KOPT-K1 (cell line): Measurements from ENCODE around the gene NPHP4.

Source experiments
- H3K27ac ChIP-seq: fragments of 200-600 bp; sonication (generic); 2 replicates; pipeline ENCODE4 v1.5.1; 2016; ENCODE audit warnings: antibody characterized with exemption, mild to moderate bottlenecking, low read depth, low read length; ENCODE audit not compliant: poor library complexity, severe bottlenecking
- H3K36me3 ChIP-seq: fragments of 200-600 bp; sonication (generic); 2 replicates; pipeline ENCODE4 v1.5.1; 2017; ENCODE audit warnings: antibody characterized with exemption, mild to moderate bottlenecking, low read length, moderate library complexity; ENCODE audit not compliant: insufficient read depth
- H3K9me3 ChIP-seq: fragments of 200-600 bp; sonication (generic); 2 replicates; pipeline ENCODE4 v1.5.1; 2017; ENCODE audit warnings: antibody characterized with exemption, low read length, mild to moderate bottlenecking; ENCODE audit not compliant: insufficient read depth, poor library complexity, severe bottlenecking

The NPHP4 gene

DNA sequence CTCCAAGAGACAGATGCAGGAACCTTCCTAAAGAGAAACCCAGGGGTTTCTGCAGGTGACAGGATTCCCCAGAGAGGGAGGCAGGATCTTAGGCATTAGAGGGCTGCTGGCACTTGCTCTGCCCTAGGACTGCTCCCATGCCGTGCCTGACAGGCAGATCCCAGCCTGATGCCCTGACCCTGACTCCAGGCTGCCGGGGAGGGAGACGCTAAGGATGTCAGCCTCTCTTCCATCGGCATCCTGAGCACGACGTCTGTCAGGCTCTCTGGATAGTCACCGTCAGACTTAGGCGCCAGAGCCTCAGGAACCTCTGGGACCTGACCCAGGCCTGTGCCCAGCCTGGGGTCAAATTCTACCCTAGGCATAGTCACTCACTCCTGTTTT is 157.1 kb downstream of the NPHP4 start:
- Histone ChIP-seq H3K9me3 (no peaks in the 10 kb centered on the region), H3K36me3 (no peaks in the 10 kb centered on the region), H3K27ac (no peak overlapping the region)

DNA sequence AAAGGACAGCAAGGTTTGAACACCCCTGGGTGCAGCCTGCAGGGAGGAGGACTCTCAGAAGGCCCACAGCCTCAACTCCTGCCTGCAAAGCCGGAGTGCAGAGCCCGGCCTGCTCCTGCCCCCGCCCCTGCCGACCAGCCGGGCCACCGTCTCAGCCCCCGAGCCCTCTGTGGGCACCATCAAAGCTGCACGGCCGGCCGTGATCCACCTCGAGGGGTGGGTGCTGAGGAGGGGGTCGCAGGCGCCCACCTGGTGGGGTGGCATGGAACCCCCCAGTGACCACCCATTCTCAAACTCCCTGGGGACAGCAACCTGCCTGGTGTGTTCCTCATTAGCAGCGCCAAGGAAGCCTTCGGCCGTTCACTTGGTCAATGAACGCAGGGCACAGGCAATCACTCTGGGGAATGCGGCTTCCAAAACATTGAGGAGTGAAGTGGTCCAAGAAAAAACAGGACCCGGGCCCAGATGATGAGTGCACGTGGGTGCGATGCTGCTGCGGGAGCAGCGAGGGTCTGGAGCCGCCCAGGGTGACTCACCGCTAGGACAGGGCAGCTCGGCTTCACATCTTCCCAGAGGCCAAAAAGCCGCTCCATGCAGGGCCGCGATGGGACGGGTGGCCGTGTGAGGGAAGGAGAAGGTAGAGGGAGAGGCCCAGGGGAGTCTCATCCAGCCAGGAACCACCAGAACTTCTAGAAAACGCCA is 157.6 kb downstream of the NPHP4 start:
- Histone ChIP-seq H3K36me3 (no peaks in the 10 kb centered on the region), H3K27ac (no peak overlapping the region), H3K9me3 (no peaks in the 10 kb centered on the region)

DNA sequence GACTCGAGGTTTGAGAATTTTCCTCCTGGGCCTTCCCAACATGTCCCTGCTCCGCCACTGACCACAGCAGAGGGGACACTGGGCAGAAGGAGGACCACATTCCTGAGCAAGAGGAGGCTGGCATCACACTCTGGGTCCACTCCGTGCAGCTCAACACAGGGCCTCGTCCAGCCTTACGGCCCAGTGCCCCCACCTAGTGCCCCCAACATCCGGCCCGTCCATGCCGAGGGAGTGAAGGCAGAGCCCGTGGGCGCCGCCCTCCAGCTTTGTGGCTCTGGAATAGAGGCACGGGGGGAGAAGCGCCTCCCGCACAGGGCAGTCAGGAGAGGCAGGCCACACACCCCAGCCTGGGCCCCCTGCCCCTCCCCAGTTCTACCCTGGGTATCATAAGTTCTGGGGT is 158.3 kb downstream of the NPHP4 start:
- H3K27ac ChIP-seq: no peak overlapping the region

DNA sequence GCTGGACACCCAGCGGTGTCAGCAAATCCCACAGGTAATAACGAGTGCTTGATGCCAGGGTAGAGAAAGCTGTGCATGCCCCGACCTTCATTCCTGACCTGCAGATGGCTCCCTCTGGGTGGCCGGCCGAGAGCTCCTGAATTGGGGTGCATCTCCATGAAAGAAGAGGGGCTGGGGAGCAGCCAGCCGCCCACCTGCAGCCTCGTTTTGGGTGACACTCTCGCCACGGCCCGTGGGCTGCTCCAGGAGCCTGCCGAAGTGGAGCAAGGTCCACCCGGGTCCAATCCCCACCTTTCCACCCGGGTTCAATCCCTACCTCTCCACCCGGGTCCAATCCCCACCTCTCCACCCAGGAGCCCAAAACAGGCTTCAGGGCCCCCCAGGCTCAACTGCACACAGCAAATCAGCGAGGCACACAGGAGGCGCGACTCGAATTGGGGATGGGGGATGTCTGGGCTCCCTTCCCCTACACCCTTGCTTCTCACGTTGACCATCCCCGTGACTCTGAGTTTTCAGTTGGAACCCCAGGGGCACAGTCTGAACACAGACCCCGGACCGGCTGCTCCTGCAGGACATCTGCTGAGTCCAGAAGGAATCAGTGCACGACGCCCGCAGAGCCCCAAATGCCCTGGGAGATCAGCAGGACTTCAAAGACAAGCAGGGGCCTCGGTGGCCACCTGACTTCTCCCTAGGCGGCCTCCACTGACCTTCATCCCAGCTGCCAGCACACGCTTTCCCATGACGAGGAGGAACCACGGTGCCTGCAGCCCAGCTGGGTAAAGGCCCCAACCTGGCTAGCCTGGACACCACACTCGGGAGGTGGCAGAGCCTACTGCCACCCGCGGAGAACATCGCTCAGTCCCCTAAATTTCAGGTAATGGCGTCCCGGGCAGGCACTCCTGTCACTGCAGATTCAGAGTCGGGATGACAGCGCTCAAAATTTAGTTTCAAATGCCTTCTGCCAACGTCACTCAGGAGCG is 159.0 kb downstream of the NPHP4 start:
- H3K36me3 ChIP-seq: no peaks in the 10 kb centered on the region
- H3K27ac ChIP-seq: no peak overlapping the region
- H3K9me3 ChIP-seq: no peaks in the 10 kb centered on the region

More for the DNA sequence above, 158.3 kb downstream of the NPHP4 start:
- no peaks in the 10 kb centered on the region for H3K36me3 ChIP-seq
- no peaks in the 10 kb centered on the region for H3K9me3 ChIP-seq

DNA sequence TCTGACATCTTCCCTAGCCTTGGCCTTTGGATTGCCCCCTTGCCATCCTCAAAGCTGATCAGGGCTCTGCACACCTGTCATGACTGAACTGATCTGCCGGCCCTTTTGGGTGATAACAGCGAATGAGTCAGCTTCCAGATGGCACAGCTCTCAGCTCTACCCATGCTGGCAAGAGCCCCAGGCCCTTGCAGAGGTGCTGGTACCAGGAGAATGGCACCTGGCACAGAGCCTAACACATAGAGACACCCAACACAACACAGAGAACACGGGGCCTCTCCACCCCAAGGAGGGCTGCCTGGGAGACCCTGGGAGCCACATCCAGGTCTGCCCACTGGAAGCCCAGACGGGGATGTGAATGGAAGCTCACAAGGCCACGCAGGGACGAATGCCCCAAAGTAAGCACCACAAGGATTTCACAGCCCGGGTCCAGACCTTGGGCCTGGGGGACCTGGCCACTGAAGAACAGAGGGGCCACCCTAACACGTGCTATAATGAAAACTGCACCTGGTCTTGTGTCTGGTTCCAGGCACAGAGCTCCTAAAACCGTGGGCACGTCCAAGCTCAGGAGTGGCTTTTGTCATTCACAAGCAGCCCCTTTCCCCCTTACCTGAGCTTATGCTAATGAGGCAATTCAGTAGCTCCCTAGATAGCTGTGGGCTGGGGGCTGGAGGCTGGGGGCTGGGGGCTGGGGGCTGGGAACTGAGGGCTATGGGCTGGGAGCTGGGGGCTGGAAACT is 160.5 kb downstream of the NPHP4 start:
- H3K27ac ChIP-seq: no peak overlapping the region
- no peaks in the 10 kb centered on the region for H3K9me3 ChIP-seq
- no peaks in the 10 kb centered on the region for H3K36me3 ChIP-seq

DNA sequence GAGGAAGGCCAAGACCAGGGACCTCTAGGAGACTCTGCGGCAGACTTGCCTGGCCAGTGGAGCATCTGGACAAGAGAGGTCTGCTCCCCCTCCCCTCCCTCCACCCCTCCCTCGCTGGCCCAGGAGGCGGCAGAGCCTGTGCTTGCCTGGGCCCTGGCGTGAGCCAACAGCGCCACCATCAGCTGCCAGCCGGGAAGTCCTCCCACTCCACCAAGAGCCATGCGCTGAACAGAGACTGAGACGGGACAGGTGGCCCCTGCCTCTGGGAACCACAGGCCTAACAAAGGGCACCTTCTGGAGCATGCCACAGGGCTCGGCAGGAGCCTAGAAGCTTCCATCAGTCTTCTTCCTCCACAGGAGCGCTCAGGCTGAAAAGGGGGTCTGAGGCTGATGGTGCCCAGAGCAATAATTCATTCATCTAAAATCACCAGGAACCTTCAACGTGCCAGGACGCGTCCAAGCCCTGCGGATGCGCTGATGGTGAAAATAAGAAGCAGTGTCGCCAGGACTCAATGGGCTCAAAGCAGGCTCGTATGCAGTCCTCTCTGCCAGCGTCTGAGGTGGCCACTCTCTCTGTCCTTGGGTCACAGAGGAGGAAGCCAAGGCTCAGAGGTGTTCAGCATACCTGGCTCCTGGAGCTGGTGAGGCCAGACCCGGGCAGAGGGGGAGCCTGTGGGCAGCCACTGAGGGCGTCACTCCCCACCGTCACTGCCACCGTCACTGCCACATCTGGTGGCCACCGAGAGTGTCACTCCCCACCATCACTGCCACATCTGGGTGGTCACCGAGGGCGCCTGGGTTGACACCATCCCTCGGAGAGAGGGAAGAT is 161.2 kb downstream of the NPHP4 start:
- no peak overlapping the region for H3K27ac ChIP-seq
- no peaks in the 10 kb centered on the region for H3K36me3 ChIP-seq
- no peaks in the 10 kb centered on the region for H3K9me3 ChIP-seq

DNA sequence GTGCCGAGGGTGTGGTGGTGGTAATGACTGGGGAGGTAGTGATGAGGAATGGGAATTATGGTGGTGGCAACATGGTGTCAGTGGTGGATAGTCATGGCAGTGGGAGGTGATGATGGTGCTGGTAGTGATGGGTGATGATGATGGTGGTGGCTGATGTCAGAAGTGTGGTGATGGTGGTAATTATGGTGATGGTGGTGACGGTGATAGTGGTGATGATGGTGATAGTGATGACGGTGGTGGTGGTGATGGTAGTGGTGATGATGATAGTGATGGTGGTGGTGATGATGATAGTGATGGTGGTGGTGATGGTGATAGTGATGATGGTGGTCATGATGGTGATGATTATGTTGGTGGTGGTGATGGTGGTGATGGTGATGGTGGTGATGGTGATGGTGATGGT is 162.8 kb downstream of the NPHP4 start:
- Histone ChIP-seq H3K9me3 (no peaks in the 10 kb centered on the region), H3K27ac (no peak overlapping the region), H3K36me3 (no peaks in the 10 kb centered on the region)

DNA sequence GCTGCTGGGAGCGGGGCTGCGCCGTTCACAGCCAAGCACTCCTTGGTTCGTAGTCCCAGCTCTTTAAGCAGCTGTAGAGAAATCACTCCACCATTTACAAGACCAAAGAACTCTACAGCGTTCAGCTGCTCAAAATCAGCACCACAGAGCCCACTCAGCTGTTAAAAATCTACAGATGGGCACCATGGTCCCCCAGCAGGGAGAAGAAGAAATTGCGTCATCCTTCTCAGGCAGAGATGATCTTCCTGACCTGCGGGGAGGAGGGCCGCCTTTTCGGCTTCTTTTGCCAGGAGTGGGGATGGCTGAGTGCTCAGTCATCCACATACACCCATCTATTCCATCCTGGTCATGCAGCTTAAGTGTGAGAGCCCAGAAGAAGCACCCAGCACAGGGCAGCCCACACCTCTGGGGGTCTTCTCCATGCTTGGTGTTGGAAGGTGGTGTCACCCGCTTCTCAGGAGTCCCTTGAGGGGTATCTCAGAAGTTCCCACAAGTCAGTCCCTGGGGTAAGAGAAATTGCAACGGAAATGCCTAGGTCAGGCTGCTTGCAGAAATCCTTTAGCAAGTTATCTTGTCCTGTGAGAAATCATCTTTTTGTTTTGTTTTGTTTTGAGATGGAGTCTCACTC is 163.8 kb downstream of the NPHP4 start:
- H3K36me3 ChIP-seq: no peaks in the 10 kb centered on the region
- H3K9me3 ChIP-seq: no peaks in the 10 kb centered on the region
- H3K27ac ChIP-seq: no peak overlapping the region

DNA sequence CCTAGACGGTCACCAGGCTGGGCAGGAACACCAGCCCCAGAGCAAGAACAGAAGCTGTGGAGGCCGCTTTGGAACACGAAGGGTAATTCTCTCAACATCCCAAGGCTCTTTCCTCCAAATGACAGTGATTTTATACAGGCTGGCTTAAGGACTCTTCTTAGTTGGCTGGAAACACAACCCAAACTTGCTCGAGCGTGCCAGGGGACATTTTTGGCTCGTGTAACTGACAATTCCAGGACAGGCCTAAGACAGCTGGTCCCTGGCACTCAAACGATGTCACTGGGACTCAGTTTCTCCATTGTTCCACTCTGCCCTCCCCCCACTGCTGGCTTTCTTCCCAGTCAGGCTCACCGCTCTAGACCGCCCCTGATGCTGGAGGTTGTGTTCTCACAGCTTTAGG is 164.7 kb downstream of the NPHP4 start:
- no peaks in the 10 kb centered on the region for H3K36me3 ChIP-seq

DNA sequence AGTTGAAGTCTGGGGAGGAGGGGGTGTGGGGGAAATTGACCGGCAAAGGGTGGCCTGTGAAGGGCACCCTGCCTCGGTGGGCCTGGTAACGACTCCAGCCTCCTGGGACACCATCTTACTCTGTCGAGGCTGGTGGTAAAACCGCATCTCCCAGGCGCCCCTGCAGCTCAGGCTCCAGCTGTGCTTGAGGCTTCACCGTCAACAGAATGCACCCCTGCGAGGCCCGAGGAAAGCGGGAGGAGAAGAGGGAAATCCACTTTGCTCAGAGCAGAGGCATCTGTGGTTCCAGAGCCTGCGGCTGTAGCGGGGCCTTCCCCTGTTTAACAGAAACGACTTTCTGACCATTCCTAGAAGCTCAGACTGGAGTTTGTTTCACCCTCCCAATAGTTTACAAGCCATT is 165.6 kb downstream of the NPHP4 start:
- H3K27ac ChIP-seq: no peak overlapping the region

More for the DNA sequence above, 164.7 kb downstream of the NPHP4 start:
- Histone ChIP-seq H3K9me3 (no peaks in the 10 kb centered on the region), H3K27ac (no peak overlapping the region)

DNA sequence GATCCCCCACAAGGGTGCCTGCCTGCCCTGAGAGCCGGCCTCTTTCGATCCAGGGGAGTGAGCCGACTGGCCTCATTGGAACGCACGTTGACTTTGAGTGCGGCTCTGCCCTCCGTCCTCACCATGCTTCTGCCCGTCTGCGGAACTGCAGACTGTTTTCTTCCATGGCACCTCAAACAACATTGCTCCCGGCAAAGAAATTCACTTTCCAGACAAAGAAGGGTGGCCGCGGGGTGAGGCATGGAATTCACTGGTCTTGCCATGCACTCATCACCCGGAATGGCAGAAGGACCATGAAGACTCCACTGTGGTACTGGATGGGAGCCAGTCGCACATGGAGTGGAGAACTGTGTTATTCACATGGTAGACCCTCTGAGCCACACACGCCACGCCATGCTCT is 169.5 kb downstream of the NPHP4 start:
- H3K27ac ChIP-seq: no peak overlapping the region
- H3K9me3 ChIP-seq: peaks cover 9% of the 10 kb centered on the region
- H3K36me3 ChIP-seq: no peaks in the 10 kb centered on the region

More for the DNA sequence above, 165.6 kb downstream of the NPHP4 start:
- no peaks in the 10 kb centered on the region for H3K9me3 ChIP-seq
- no peaks in the 10 kb centered on the region for H3K36me3 ChIP-seq

DNA sequence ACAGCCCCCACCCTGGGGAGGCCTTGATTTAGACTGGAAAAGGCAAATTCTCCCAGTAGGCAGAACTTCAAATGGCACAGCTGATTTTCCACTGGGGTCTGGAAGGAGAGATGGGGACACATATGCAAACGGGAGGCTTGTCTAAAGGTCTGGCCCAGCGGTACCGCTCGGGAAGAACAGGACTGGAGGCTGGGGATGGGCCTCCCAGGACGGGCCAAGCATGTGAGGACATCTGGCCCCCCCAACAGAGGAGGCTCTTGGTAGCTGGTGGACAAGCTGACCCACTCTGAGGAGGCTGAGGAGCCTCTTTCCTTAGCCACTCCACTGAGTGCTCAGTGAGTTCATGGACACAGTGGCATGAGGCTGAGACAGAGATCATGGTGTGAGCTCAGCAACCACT is 170.0 kb downstream of the NPHP4 start:
- Histone ChIP-seq H3K9me3 (peaks cover 9% of the 10 kb centered on the region), H3K36me3 (no peaks in the 10 kb centered on the region), H3K27ac (no peak overlapping the region)

DNA sequence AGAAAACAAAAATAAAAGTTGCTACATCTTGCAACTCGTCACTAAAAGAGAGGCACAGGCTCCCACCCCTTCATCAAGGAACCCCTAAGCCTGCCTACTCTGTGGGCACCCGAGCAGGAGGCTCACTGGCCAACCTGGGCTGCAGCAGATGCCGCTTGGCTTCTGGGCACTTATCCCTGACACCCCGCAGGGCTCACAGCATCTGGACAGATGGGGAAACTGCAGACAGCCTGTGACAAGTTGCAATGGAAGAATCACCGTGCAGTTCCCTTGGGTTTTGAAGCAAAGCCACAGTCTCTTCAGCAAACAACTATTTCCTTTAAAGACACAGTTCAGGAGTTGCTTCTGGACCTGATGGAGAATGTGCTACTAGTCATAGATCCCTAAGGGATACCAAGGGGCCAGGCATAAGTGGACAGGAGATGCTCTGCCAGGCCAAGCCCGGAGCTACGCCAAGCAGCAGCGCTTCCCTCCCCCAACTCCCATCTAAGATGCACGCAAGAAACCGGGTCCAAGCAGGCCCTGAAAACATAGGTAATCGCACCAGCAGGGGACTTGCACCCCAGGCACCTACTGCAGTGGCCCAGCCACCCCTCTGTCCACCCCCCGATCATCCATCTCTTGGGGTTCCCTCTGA is 170.6 kb downstream of the NPHP4 start:
- Histone ChIP-seq H3K27ac (no peak overlapping the region), H3K9me3 (peaks cover 9% of the 10 kb centered on the region), H3K36me3 (no peaks in the 10 kb centered on the region)

DNA sequence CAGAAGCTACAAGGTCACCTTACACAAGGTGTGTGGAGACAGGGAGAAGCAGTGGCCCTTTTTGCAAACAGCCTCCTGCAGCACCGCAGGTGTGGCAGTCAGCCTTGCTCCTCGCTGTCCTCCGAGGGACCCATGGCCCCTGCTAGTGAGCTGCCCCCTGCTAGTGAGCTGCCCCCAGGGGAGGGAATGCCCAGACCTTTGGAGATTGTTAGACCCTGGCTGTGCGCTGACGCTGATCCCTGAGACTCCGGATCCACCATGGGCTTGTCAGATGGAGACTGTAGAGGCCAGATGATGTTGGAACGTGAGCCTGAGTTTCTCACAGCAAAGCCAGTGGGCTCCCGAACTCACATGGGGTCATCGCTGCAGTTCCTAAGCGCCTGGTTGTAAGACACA is 172.2 kb downstream of the NPHP4 start:
- Histone ChIP-seq H3K36me3 (no peaks in the 10 kb centered on the region), H3K27ac (no peak overlapping the region), H3K9me3 (peaks cover 9% of the 10 kb centered on the region)
